ENCODE measurements around the gene PPP1R3F. TPM values are rescaled to one million over a fixed set of nuclear protein-coding genes. Genes with fewer than 3 reads are reported as not detected.

The PPP1R3F gene
- total RNA-seq, 1 donor from 2014 or later: 8.0 TPM

GRCh38 chrX:49276207-49276606, 6.6 kb downstream of the PPP1R3F start:
- DNase-seq (ENCODE audit: extremely low spot score, unreplicated experiment): no peak
- peaks cover 14% of the 10 kb centered on the region for H3K4me1 Mint-ChIP-seq (ENCODE audit: unreplicated experiment)
- no peaks in the 10 kb centered on the region for H3K9me3 Mint-ChIP-seq
- no peak overlapping the region for H3K4me3 Mint-ChIP-seq
- TF ChIP-seq CTCF (conservative IDR thresholded peaks at IDR 0.05): no peak
- peaks cover 4% of the 10 kb centered on the region for H3K36me3 Mint-ChIP-seq
- H3K27ac Mint-ChIP-seq: no peak overlapping the region
- no peaks in the 10 kb centered on the region for H3K27me3 Mint-ChIP-seq

- Mint-ChIP-seq H3K4me1 (ENCODE audit: unreplicated experiment) (peaks cover 14% of the 10 kb centered on the region), H3K4me3 (no peak overlapping the region), H3K27me3 (no peaks in the 10 kb centered on the region), H3K9me3 (no peaks in the 10 kb centered on the region), H3K36me3 (peaks cover 4% of the 10 kb centered on the region), H3K27ac (no peak overlapping the region)
- no peak for DNase-seq (ENCODE audit: extremely low spot score, unreplicated experiment)
- TF ChIP-seq CTCF (conservative IDR thresholded peaks at IDR 0.05): no peak
These were observed 7.3 kb downstream of the PPP1R3F start for GRCh38 chrX:49276671-49277534.

GRCh38 chrX:49277535-49277830, 7.9 kb downstream of the PPP1R3F start:
- Mint-ChIP-seq H3K9me3 (no peaks in the 10 kb centered on the region), H3K4me1 (ENCODE audit: unreplicated experiment) (peaks cover 18% of the 10 kb centered on the region), H3K27ac (no peak overlapping the region), H3K36me3 (peaks cover 4% of the 10 kb centered on the region), H3K4me3 (no peak overlapping the region), H3K27me3 (no peaks in the 10 kb centered on the region)
- DNase-seq (ENCODE audit: extremely low spot score, unreplicated experiment): no peak
- TF ChIP-seq CTCF (conservative IDR thresholded peaks at IDR 0.05): no peak

- Mint-ChIP-seq H3K4me1 (ENCODE audit: unreplicated experiment) (peaks cover 20% of the 10 kb centered on the region), H3K9me3 (no peaks in the 10 kb centered on the region), H3K27ac (no peak overlapping the region), H3K27me3 (no peaks in the 10 kb centered on the region), H3K36me3 (peaks cover 4% of the 10 kb centered on the region), H3K4me3 (no peak overlapping the region)
- DNase-seq (ENCODE audit: extremely low spot score, unreplicated experiment): no peak
- no peak for TF ChIP-seq CTCF (conservative IDR thresholded peaks at IDR 0.05)
These were observed 8.5 kb downstream of the PPP1R3F start for GRCh38 chrX:49278081-49278480.

- Mint-ChIP-seq H3K36me3 (no peaks in the 10 kb centered on the region), H3K27me3 (no peaks in the 10 kb centered on the region), H3K27ac (peak overlapping the region; percentile 25), H3K9me3 (no peaks in the 10 kb centered on the region), H3K4me1 (ENCODE audit: unreplicated experiment) (peaks cover 9% of the 10 kb centered on the region), H3K4me3 (no peak overlapping the region)
- TF ChIP-seq CTCF (conservative IDR thresholded peaks at IDR 0.05): peak; percentile 30
- DNase-seq (ENCODE audit: extremely low spot score, unreplicated experiment): no peak
These were observed 13.0 kb downstream of the PPP1R3F start for GRCh38 chrX:49282647-49283011.

Data from type B pancreatic cell (in vitro differentiated cells).